Smooth muscle cell (in vitro differentiated cells): ENCODE results near the gene TNFRSF25. TPM values are rescaled to one million over a fixed set of nuclear protein-coding genes. Genes with fewer than 3 reads are reported as not detected.

Source experiments
- DNase-seq: peaks from one replicate; lab custom pipeline; 2025; ENCODE audit not compliant: unreplicated experiment; lab: John Stamatoyannopoulos, UW
- H2AFZ ChIP-seq: fragments of 200-600 bp; sonication (generic); 2 replicates; pipeline ENCODE4 v1.6.0; 2016; ENCODE audit warnings: antibody characterized with exemption, low read depth, mild to moderate bottlenecking
- H3F3A ChIP-seq: fragments of 200-600 bp; sonication (generic); 2 replicates; pipeline ENCODE4 v1.6.0; 2017; ENCODE audit warnings: antibody characterized with exemption, low read depth
- H3K27ac ChIP-seq: fragments of 200-600 bp; sonication (generic); 2 replicates; pipeline ENCODE4 v1.5.1; 2016; ENCODE audit warnings: low read depth, mild to moderate bottlenecking
- H3K27me3 ChIP-seq: fragments of 200-600 bp; sonication (generic); 2 replicates; pipeline ENCODE4 v1.6.1; 2016; ENCODE audit warnings: low read depth, mild to moderate bottlenecking
- H3K36me3 ChIP-seq: fragments of 200-600 bp; sonication (generic); 2 replicates; pipeline ENCODE4 v1.5.1; 2016; ENCODE audit warnings: low read depth
- H3K4me1 ChIP-seq: fragments of 200-600 bp; sonication (generic); 2 replicates; pipeline ENCODE4 v1.5.1; 2016; ENCODE audit warnings: low read depth
- H3K4me2 ChIP-seq: fragments of 200-600 bp; sonication (generic); 2 replicates; pipeline ENCODE4 v1.6.0; 2016; ENCODE audit warnings: mild to moderate bottlenecking
- H3K4me3 ChIP-seq: fragments of 200-600 bp; sonication (generic); 2 replicates; pipeline ENCODE4 v1.5.1; 2016; ENCODE audit warnings: mild to moderate bottlenecking
- H3K79me2 ChIP-seq: fragments of 200-600 bp; sonication (generic); 2 replicates; pipeline ENCODE4 v1.6.0; 2016; ENCODE audit warnings: low read depth, mild to moderate bottlenecking
- H3K9ac ChIP-seq: fragments of 200-600 bp; sonication (generic); 2 replicates; pipeline ENCODE4 v1.6.0; 2016; ENCODE audit warnings: low read depth
- H3K9me3 ChIP-seq: fragments of 200-600 bp; sonication (generic); replicated peaks from 2 replicates; pipeline ENCODE4 v1.5.1; 2016; ENCODE audit warnings: low read depth
- H4K20me1 ChIP-seq: fragments of 200-600 bp; sonication (generic); 2 replicates; pipeline ENCODE4 v1.6.0; 2016; ENCODE audit warnings: low read depth
- CTCF ChIP-seq: fragments of 200-600 bp; sonication (generic); IDR thresholded peaks from 2 replicates; pipeline ENCODE4 v1.5.1; 2017; ENCODE audit warnings: borderline replicate concordance, mild to moderate bottlenecking, antibody characterized with exemption; ENCODE audit not compliant: insufficient read depth, poor library complexity, severe bottlenecking
- WGBS: methylation state at CpG from one replicate; pipeline ENCODE4 v1.1.7; 2016; ENCODE audit warnings: low lambda C conversion rate; 5-methylcytosine and 5-hydroxymethylcytosine counted together
- polyA plus RNA-seq: library from polyadenylated mRNA; unstranded; fragments of >200 nt; fragmentation: Nextera tagmentation; extraction: Ambion mirVana; gene quantifications from 2 replicates; pipeline ENCODE4 v1.2.1, GENCODE V29; 2016
- total RNA-seq: library from RNA; depleted of rRNA; stranded (reverse); fragments of >200 nt; gene quantifications from 2 replicates; pipeline ENCODE4 v1.2.3, GENCODE V29; 2014

The TNFRSF25 gene
- total and polyA plus RNA-seq, 2 experiments from 2014 or later = 10.1 to 19.8 TPM

GRCh38 chr1:6423321-6423999, 42.5 kb downstream of the TNFRSF25 start:
- H3K27me3 ChIP-seq = peaks cover 91% of the 10 kb centered on the region
- no peaks in the 10 kb centered on the region for H3K9me3 ChIP-seq
- no peak overlapping the region for H2AFZ ChIP-seq
- 22% methylated on average over 24 of the region's 24 CpGs for WGBS
- H3K9ac ChIP-seq = no peak overlapping the region
- H3F3A ChIP-seq = no peaks in the 10 kb centered on the region
- H4K20me1 ChIP-seq = no peaks in the 10 kb centered on the region
- no peak overlapping the region for H3K27ac ChIP-seq
- H3K4me1 ChIP-seq = peaks cover 15% of the 10 kb centered on the region
- no peak overlapping the region for H3K4me3 ChIP-seq
- TF ChIP-seq CTCF = peak; percentile 62
- H3K4me2 ChIP-seq = no peak overlapping the region
- H3K36me3 ChIP-seq = no peaks in the 10 kb centered on the region
- no peak for DNase-seq
- H3K79me2 ChIP-seq = no peaks in the 10 kb centered on the region

- no peaks in the 10 kb centered on the region for H3K79me2 ChIP-seq
- no peak overlapping the region for H3K4me2 ChIP-seq
- H3F3A ChIP-seq = no peaks in the 10 kb centered on the region
- H3K27me3 ChIP-seq = peaks cover 100% of the 10 kb centered on the region
- 52% methylated on average over 4 of the region's 4 CpGs for WGBS
- no peaks in the 10 kb centered on the region for H4K20me1 ChIP-seq
- no peak overlapping the region for H3K4me3 ChIP-seq
- H3K27ac ChIP-seq = no peak overlapping the region
- no peak overlapping the region for H2AFZ ChIP-seq
- DNase-seq = no peak
- H3K4me1 ChIP-seq = peaks cover 15% of the 10 kb centered on the region
- H3K9ac ChIP-seq = no peak overlapping the region
- no peak for TF ChIP-seq CTCF
- no peaks in the 10 kb centered on the region for H3K36me3 ChIP-seq
- H3K9me3 ChIP-seq = no peaks in the 10 kb centered on the region
These were observed 44.7 kb downstream of the TNFRSF25 start for GRCh38 chr1:6421266-6421665.

- Histone ChIP-seq H2AFZ (no peak overlapping the region), H3F3A (no peaks in the 10 kb centered on the region), H3K79me2 (no peaks in the 10 kb centered on the region), H3K36me3 (no peaks in the 10 kb centered on the region), H4K20me1 (no peaks in the 10 kb centered on the region), H3K27me3 (peaks cover 100% of the 10 kb centered on the region), H3K27ac (no peak overlapping the region), H3K4me2 (peak overlapping the region; percentile 84), H3K9me3 (no peaks in the 10 kb centered on the region), H3K9ac (no peak overlapping the region), H3K4me1 (peaks cover 15% of the 10 kb centered on the region), H3K4me3 (peak overlapping the region; percentile 49)
- 17% methylated on average over 42 of the region's 44 CpGs for WGBS
- no peak for DNase-seq
- no peak for TF ChIP-seq CTCF
These were observed 45.4 kb downstream of the TNFRSF25 start for GRCh38 chr1:6420454-6421042.
